ENCODE data around the gene GUSB. TPM values are rescaled to one million over a fixed set of nuclear protein-coding genes. Genes with fewer than 3 reads are reported as not detected.

Gene GUSB
- total and polyA plus RNA-seq, 9 of the 15 experiments (the other 6 are each of a cell fraction or from before 2014, with no cell fraction given), result 22.7 to 102 (median 60.1) TPM

DNA sequence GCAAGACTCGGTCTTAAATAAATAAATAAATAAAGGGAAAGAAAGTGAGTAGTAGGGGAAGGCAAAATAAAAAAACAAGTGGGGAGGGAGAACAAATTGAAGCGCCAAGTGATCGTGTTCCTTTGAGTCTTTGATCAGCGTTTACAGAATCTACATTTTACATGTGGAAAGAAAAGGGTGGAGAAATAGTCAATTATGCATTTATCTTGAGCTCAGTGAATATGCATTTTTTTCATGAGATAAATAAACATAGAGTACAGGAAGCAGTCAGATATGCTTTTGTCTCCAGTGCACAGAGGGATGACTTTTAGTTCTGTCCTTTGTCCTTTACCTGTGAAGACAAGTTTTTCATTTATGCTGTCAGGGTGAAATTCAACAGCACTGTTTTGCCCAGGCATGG lies 6.1 kb upstream of the GUSB start (continued):
- TF ChIP-seq, protein P1, sequence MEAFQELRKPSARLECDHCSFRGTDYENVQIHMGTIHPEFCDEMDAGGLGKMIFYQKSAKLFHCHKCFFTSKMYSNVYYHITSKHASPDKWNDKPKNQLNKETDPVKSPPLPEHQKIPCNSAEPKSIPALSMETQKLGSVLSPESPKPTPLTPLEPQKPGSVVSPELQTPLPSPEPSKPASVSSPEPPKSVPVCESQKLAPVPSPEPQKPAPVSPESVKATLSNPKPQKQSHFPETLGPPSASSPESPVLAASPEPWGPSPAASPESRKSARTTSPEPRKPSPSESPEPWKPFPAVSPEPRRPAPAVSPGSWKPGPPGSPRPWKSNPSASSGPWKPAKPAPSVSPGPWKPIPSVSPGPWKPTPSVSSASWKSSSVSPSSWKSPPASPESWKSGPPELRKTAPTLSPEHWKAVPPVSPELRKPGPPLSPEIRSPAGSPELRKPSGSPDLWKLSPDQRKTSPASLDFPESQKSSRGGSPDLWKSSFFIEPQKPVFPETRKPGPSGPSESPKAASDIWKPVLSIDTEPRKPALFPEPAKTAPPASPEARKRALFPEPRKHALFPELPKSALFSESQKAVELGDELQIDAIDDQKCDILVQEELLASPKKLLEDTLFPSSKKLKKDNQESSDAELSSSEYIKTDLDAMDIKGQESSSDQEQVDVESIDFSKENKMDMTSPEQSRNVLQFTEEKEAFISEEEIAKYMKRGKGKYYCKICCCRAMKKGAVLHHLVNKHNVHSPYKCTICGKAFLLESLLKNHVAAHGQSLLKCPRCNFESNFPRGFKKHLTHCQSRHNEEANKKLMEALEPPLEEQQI (IDR thresholded peaks at IDR 0.05), result no peak
- TF ChIP-seq, protein P2, sequence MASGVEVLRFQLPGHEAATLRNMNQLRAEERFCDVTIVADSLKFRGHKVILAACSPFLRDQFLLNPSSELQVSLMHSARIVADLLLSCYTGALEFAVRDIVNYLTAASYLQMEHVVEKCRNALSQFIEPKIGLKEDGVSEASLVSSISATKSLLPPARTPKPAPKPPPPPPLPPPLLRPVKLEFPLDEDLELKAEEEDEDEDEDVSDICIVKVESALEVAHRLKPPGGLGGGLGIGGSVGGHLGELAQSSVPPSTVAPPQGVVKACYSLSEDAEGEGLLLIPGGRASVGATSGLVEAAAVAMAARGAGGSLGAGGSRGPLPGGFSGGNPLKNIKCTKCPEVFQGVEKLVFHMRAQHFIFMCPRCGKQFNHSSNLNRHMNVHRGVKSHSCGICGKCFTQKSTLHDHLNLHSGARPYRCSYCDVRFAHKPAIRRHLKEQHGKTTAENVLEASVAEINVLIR (CRISPR knock-in tag; IDR thresholded peaks at IDR 0.05), result no peak
- TF ChIP-seq, protein P3, sequence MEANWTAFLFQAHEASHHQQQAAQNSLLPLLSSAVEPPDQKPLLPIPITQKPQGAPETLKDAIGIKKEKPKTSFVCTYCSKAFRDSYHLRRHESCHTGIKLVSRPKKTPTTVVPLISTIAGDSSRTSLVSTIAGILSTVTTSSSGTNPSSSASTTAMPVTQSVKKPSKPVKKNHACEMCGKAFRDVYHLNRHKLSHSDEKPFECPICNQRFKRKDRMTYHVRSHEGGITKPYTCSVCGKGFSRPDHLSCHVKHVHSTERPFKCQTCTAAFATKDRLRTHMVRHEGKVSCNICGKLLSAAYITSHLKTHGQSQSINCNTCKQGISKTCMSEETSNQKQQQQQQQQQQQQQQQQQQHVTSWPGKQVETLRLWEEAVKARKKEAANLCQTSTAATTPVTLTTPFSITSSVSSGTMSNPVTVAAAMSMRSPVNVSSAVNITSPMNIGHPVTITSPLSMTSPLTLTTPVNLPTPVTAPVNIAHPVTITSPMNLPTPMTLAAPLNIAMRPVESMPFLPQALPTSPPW (CRISPR knock-in tag; IDR thresholded peaks at IDR 0.05), result no peak
- no peak for TF ChIP-seq NCOA6 (IDR thresholded peaks at IDR 0.05)
- TF ChIP-seq PHF21A (IDR thresholded peaks at IDR 0.05; ENCODE audit: borderline replicate concordance, low read depth), result no peak
- no peak for TF ChIP-seq E2F3 (CRISPR knock-in tag; IDR thresholded peaks at IDR 0.05)
- TF ChIP-seq ZEB2 (IDR thresholded peaks at IDR 0.05), result no peak
- no peak for TF ChIP-seq SRSF9 (IDR thresholded peaks at IDR 0.05; ENCODE audit: borderline replicate concordance, low read depth, low read length)
- TF ChIP-seq ASH1L (IDR thresholded peaks at IDR 0.05; ENCODE audit: borderline replicate concordance, low read depth, partially characterized antibody), result no peak
- no peak for TF ChIP-seq SIX5 (IDR thresholded peaks at IDR 0.05; ENCODE audit: borderline replicate concordance in 1 of 2, insufficient read depth in 1 of 2, low read depth in 1 of 2, low read length in 2 of 2)
- TF ChIP-seq HDGF (IDR thresholded peaks at IDR 0.05), result 0 out of 2 replicates have a peak, but pooled peaks have one; percentile 16
- 0 out of 2 replicates have a peak, but pooled peaks have one; percentile 14 for TF ChIP-seq CBFA2T2 (conservative IDR thresholded peaks at IDR 0.05)
- TF ChIP-seq, protein P4, sequence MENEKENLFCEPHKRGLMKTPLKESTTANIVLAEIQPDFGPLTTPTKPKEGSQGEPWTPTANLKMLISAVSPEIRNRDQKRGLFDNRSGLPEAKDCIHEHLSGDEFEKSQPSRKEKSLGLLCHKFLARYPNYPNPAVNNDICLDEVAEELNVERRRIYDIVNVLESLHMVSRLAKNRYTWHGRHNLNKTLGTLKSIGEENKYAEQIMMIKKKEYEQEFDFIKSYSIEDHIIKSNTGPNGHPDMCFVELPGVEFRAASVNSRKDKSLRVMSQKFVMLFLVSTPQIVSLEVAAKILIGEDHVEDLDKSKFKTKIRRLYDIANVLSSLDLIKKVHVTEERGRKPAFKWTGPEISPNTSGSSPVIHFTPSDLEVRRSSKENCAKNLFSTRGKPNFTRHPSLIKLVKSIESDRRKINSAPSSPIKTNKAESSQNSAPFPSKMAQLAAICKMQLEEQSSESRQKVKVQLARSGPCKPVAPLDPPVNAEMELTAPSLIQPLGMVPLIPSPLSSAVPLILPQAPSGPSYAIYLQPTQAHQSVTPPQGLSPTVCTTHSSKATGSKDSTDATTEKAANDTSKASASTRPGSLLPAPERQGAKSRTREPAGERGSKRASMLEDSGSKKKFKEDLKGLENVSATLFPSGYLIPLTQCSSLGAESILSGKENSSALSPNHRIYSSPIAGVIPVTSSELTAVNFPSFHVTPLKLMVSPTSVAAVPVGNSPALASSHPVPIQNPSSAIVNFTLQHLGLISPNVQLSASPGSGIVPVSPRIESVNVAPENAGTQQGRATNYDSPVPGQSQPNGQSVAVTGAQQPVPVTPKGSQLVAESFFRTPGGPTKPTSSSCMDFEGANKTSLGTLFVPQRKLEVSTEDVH (IDR thresholded peaks at IDR 0.05; ENCODE audit: low read depth, partially characterized antibody), result no peak
- TF ChIP-seq, protein P5, sequence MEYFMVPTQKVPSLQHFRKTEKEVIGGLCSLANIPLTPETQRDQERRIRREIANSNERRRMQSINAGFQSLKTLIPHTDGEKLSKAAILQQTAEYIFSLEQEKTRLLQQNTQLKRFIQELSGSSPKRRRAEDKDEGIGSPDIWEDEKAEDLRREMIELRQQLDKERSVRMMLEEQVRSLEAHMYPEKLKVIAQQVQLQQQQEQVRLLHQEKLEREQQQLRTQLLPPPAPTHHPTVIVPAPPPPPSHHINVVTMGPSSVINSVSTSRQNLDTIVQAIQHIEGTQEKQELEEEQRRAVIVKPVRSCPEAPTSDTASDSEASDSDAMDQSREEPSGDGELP (CRISPR knock-in tag; IDR thresholded peaks at IDR 0.05; ENCODE audit: borderline replicate concordance), result no peak
- TF ChIP-seq, protein P6, sequence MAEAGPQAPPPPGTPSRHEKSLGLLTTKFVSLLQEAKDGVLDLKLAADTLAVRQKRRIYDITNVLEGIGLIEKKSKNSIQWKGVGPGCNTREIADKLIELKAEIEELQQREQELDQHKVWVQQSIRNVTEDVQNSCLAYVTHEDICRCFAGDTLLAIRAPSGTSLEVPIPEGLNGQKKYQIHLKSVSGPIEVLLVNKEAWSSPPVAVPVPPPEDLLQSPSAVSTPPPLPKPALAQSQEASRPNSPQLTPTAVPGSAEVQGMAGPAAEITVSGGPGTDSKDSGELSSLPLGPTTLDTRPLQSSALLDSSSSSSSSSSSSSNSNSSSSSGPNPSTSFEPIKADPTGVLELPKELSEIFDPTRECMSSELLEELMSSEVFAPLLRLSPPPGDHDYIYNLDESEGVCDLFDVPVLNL (CRISPR knock-in tag; IDR thresholded peaks at IDR 0.05; ENCODE audit: low read depth), result no peak
- TF ChIP-seq HNRNPL (IDR thresholded peaks at IDR 0.05; ENCODE audit: low read depth, low read length), result no peak
- TF ChIP-seq TGIF2 (CRISPR knock-in tag; IDR thresholded peaks at IDR 0.05), result no peak
- TF ChIP-seq ZNF668 (CRISPR knock-in tag; IDR thresholded peaks at IDR 0.05), result no peak
- no peak for TF ChIP-seq PHF20 (IDR thresholded peaks at IDR 0.05; ENCODE audit: partially characterized antibody)
- no peak for TF ChIP-seq ZNF431 (CRISPR knock-in tag; IDR thresholded peaks at IDR 0.05)

All from K562 (cell line).